HG03135 (cell line): Measurements from ENCODE around the gene METRN.
"Not testable (repeated sequence)": the region's sequence is repeated elsewhere in the genome, so short reads cannot be mapped to it uniquely, and the experiment has no call there.

ENCODE experiments used
- ATAC-seq: cut with Tn5 transposase; IDR thresholded peaks from one replicate; pipeline ENCODE4 v1.9.1; 2021; ENCODE audit warnings: mild to moderate bottlenecking, moderate library complexity; ENCODE audit not compliant: unreplicated experiment

METRN gene

GRCh38 chr16:751152-752006 is 36.5 kb downstream of the METRN start:
- ATAC-seq, result no peak

- no peak for ATAC-seq
Measured at GRCh38 chr16:752007-752312, 37.0 kb downstream of the METRN start.

- not testable (repeated sequence) for ATAC-seq
Measured at GRCh38 chr16:754121-754607, 39.2 kb downstream of the METRN start.

GRCh38 chr16:754656-755055 is 39.7 kb downstream of the METRN start:
- ATAC-seq, result no peak

- no peak for ATAC-seq
Measured at GRCh38 chr16:756428-756827, 41.5 kb downstream of the METRN start.

GRCh38 chr16:759110-759910 is 44.4 kb downstream of the METRN start:
- no peak for ATAC-seq

- ATAC-seq, result no peak
Measured at GRCh38 chr16:760065-760464, 45.1 kb downstream of the METRN start.

- ATAC-seq, result no peak
Measured at GRCh38 chr16:760545-761343, 45.8 kb downstream of the METRN start, which contains the start of gene MSLN. MSLN (plus strand) TSS chr16:760734; CDS start chr16:762681, 1,947 bp downstream.

- no peak for ATAC-seq
Measured at GRCh38 chr16:761625-762513, 47.0 kb downstream of the METRN start.

GRCh38 chr16:762595-763268 is 47.8 kb downstream of the METRN start:
- ATAC-seq, result no peak

GRCh38 chr16:763369-764183 is 48.7 kb downstream of the METRN start:
- ATAC-seq, result no peak

- ATAC-seq, result no peak
Measured at GRCh38 chr16:764184-764750, 49.3 kb downstream of the METRN start.

GRCh38 chr16:764848-765487 is 50.0 kb downstream of the METRN start:
- no peak for ATAC-seq

GRCh38 chr16:765488-765865 is 50.6 kb downstream of the METRN start:
- no peak for ATAC-seq

GRCh38 chr16:766008-766819 is 51.3 kb downstream of the METRN start:
- ATAC-seq, result no peak

GRCh38 chr16:766820-767640 is 52.1 kb downstream of the METRN start:
- ATAC-seq, result no peak
